SH-SY5Y (cell line): Measurements from ENCODE around the gene SLFNL1.

ENCODE experiments used
- GATA2 ChIP-seq: IDR thresholded peaks from 2 replicates; pipeline ENCODE4 v1.6.1; 2011; ENCODE audit warnings: mild to moderate bottlenecking, low read depth, low read length
- GATA3 ChIP-seq: IDR thresholded peaks from 2 replicates; pipeline ENCODE4 v1.6.1; 2011; ENCODE audit warnings: low read depth, mild to moderate bottlenecking, low read length, moderate library complexity

DNA sequence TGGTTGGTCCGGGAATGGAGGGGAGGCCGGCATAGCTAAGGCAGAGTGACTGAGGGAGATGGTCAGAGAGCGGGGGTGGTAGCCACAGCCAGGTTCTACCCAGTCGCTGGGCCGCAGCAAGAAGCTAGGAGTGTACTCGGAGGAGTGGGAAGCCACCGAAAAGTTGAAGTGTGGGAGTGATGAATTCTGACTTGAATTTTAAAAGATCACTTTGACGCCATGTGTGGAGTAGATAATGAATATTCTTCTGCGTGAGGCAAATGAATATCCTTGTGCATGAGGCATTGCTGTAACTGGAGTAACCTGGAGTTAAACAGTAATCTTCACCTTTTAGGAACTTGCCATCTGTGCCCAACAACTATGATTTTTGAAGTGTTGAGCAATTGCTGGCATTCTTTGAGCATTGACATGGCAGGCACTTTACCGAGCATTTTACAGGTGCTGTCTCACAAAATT, 35.2 kb downstream of the SLFNL1 start:
- TF ChIP-seq GATA3 = no peak
- no peak for TF ChIP-seq GATA2
